Endodermal cell (in vitro differentiated cells): ENCODE measurements around the gene C19orf81. TPM values are rescaled to one million over a fixed set of nuclear protein-coding genes. Genes with fewer than 3 reads are reported as not detected.
A peak's percentile ranks its signal among the peaks of the same experiment; 100 is the strongest.

Source experiments
- DNase-seq: peaks from one replicate; pipeline ENCODE4 v3.0.0-alpha.2; 2017
- H3K27ac ChIP-seq: 2 replicates; pipeline ENCODE4 v1.5.1; 2013; ENCODE audit warnings: mild to moderate bottlenecking, low read depth, low read length, moderate library complexity
- H3K27me3 ChIP-seq: 2 replicates; pipeline ENCODE4 v1.6.1; 2013; ENCODE audit warnings: mild to moderate bottlenecking, low read length, moderate library complexity; ENCODE audit not compliant: insufficient read depth, control insufficient read depth, poor library complexity, severe bottlenecking
- H3K36me3 ChIP-seq: 2 replicates; pipeline ENCODE4 v1.7.0; 2013; ENCODE audit warnings: mild to moderate bottlenecking, low read length, moderate library complexity; ENCODE audit not compliant: control insufficient read depth, insufficient read depth
- H3K4me1 ChIP-seq: one replicate; pipeline ENCODE4 v1.7.0; 2013; ENCODE audit warnings: low read length; ENCODE audit not compliant: control insufficient read depth, insufficient read depth
- H3K4me3 ChIP-seq: 2 replicates; pipeline ENCODE4 v1.5.1; 2013; ENCODE audit warnings: mild to moderate bottlenecking, low read length, moderate library complexity
- H3K9ac ChIP-seq: 2 replicates; pipeline ENCODE4 v1.6.1; 2013; ENCODE audit warnings: mild to moderate bottlenecking, low read length, moderate library complexity; ENCODE audit not compliant: poor library complexity, severe bottlenecking; ENCODE audit errors: extremely low read depth
- H3K9me3 ChIP-seq: 2 replicates; pipeline ENCODE4 v1.6.1; 2013; ENCODE audit warnings: mild to moderate bottlenecking, low read length, moderate library complexity; ENCODE audit not compliant: control insufficient read depth
- H3K27ac Mint-ChIP-seq: 2 replicates; pipeline ENCODE4 v1.8.0; 2020; ENCODE audit warnings: mixed read lengths
- H3K27me3 Mint-ChIP-seq: 2 replicates; pipeline ENCODE4 v1.8.0; 2021; ENCODE audit warnings: mild to moderate bottlenecking, mixed read lengths; ENCODE audit not compliant: insufficient read depth
- H3K36me3 Mint-ChIP-seq: 2 replicates; pipeline ENCODE4 v1.8.0; 2020; ENCODE audit warnings: low read depth, mixed read lengths
- H3K4me1 Mint-ChIP-seq: 2 replicates; pipeline ENCODE4 v1.8.0; 2020; ENCODE audit warnings: mixed read lengths
- H3K4me3 Mint-ChIP-seq: 2 replicates; pipeline ENCODE4 v1.8.0; 2020; ENCODE audit warnings: mild to moderate bottlenecking, moderate library complexity, mixed read lengths
- H3K9me3 Mint-ChIP-seq: 2 replicates; pipeline ENCODE4 v1.8.0; 2020; ENCODE audit warnings: mild to moderate bottlenecking, mixed read lengths
- CTCF ChIP-seq: fragments of 200-600 bp; sonication (generic); conservative IDR thresholded peaks from 2 replicates; pipeline ENCODE4 v1.5.0; 2021; ENCODE audit warnings: antibody characterized with exemption, mild to moderate bottlenecking
- WGBS, 2 experiments: methylation state at CpG; one replicate each; pipeline versions ENCODE4 v1.1.5 to v1.1.7; 2013; ENCODE audit warnings: missing lambda C conversion rate in 2 of 2, mixed read lengths in 1 of 2; ENCODE audit not compliant: insufficient coverage in 1 of 2, insufficient read length in 1 of 2; 5-methylcytosine and 5-hydroxymethylcytosine counted together
- total RNA-seq, 2 donors: library from RNA; stranded (reverse); fragmentation: NEBNext Ultra II Directional in 1 of 2; extraction: Animal tissue kit (Norgen Biotek cat#: 25700) in 1 of 2; gene quantifications; 2 replicates in 1 of 2; 3 replicates in 1 of 2; pipeline ENCODE4 v1.2.1, GENCODE V29; 2021

Gene C19orf81
- total RNA-seq, 2 donors from 2014 or later: 11.3 to 26.8 TPM

- Mint-ChIP-seq H3K4me1 (peaks cover 4% of the 10 kb centered on the region), H3K27ac (no peak overlapping the region), H3K36me3 (no peaks in the 10 kb centered on the region), H3K27me3 (peaks cover 72% of the 10 kb centered on the region), H3K9me3 (no peaks in the 10 kb centered on the region), H3K4me3 (no peak overlapping the region)
- no peak overlapping the region for H3K4me3 ChIP-seq
- H3K9me3 ChIP-seq: no peaks in the 10 kb centered on the region
- 85 to 88% methylated on average over 38 to 49 of the region's 49 CpGs for WGBS, 2 experiments
- H3K27ac ChIP-seq: no peak overlapping the region
- H3K9ac ChIP-seq: no peak overlapping the region
- H3K4me1 ChIP-seq: no peaks in the 10 kb centered on the region
- no peaks in the 10 kb centered on the region for H3K36me3 ChIP-seq
- no peak for DNase-seq
- TF ChIP-seq CTCF: no peak
- peaks cover 4% of the 10 kb centered on the region for H3K27me3 ChIP-seq
These were observed 12.8 kb downstream of the C19orf81 start for GRCh38 chr19:50661766-50662650.

DNA sequence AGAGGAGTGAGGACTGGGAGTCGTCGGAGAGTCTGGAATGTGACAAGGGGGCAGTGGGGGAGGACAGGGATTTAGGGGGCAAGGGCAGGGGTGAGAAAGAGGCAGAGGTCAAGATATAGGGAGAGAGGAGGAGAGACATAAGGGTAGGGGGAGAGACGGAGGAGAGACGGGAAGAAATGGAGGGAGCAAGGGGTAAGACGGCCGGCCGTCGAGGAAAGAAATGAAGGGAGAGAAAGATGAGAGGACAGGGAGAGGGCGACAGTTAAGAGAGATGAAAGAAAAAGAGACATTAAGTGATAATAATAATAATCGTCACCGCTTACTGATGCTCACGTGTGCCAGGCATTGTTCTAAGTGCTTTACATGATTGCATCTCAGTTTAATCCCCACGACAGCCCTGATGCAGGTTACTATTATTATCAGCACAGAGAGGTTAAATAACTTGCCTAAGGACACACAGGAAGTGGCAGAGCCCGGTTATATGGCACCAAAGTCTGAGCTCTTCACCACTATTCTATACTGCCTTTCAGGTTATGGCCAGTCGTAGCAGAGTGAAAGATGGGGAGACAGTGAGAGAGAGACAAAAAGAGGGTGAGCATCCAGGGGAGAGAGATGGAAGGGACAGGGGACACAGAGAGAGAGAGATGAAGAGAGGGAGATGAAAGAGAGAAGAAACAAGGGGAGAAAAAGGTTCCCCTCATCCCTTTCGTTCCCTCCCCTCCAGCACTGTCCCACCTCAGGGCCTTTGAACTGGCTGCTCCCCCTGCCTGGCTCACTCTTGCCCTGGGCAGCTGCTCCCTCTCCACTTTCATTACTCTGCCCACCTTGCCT, 13.6 kb downstream of the C19orf81 start:
- Histone ChIP-seq H3K27me3 (peaks cover 12% of the 10 kb centered on the region), H3K4me3 (no peak overlapping the region), H3K9me3 (no peaks in the 10 kb centered on the region), H3K27ac (no peak overlapping the region), H3K4me1 (no peaks in the 10 kb centered on the region), H3K36me3 (no peaks in the 10 kb centered on the region), H3K9ac (no peak overlapping the region)
- WGBS, 2 experiments: 69 to 74% methylated on average over 12 to 16 of the region's 16 CpGs
- TF ChIP-seq CTCF: no peak
- no peak for DNase-seq
- H3K4me3 Mint-ChIP-seq: no peak overlapping the region
- H3K36me3 Mint-ChIP-seq: no peaks in the 10 kb centered on the region
- no peak overlapping the region for H3K27ac Mint-ChIP-seq
- H3K9me3 Mint-ChIP-seq: no peaks in the 10 kb centered on the region
- peaks cover 4% of the 10 kb centered on the region for H3K4me1 Mint-ChIP-seq
- H3K27me3 Mint-ChIP-seq: peaks cover 68% of the 10 kb centered on the region

GRCh38 chr19:50663482-50663790, 14.2 kb downstream of the C19orf81 start:
- Histone ChIP-seq H3K9ac (no peak overlapping the region), H3K9me3 (no peaks in the 10 kb centered on the region), H3K4me1 (no peaks in the 10 kb centered on the region), H3K27ac (no peak overlapping the region), H3K4me3 (no peak overlapping the region), H3K36me3 (no peaks in the 10 kb centered on the region), H3K27me3 (peaks cover 14% of the 10 kb centered on the region)
- no peaks in the 10 kb centered on the region for H3K36me3 Mint-ChIP-seq
- no peak overlapping the region for H3K27ac Mint-ChIP-seq
- H3K27me3 Mint-ChIP-seq: peaks cover 69% of the 10 kb centered on the region
- WGBS, 2 experiments: 80% methylated on average over 1 of the region's 1 CpG; no CpG with 5 or more reads in 1 of the 2 experiments
- DNase-seq: no peak
- peaks cover 4% of the 10 kb centered on the region for H3K4me1 Mint-ChIP-seq
- H3K9me3 Mint-ChIP-seq: no peaks in the 10 kb centered on the region
- H3K4me3 Mint-ChIP-seq: no peak overlapping the region
- TF ChIP-seq CTCF: peak; percentile 45
